Measurements from ENCODE around the gene MDN1. TPM values are rescaled to one million over a fixed set of nuclear protein-coding genes. Genes with fewer than 3 reads are reported as not detected.

MDN1 gene, protein sequence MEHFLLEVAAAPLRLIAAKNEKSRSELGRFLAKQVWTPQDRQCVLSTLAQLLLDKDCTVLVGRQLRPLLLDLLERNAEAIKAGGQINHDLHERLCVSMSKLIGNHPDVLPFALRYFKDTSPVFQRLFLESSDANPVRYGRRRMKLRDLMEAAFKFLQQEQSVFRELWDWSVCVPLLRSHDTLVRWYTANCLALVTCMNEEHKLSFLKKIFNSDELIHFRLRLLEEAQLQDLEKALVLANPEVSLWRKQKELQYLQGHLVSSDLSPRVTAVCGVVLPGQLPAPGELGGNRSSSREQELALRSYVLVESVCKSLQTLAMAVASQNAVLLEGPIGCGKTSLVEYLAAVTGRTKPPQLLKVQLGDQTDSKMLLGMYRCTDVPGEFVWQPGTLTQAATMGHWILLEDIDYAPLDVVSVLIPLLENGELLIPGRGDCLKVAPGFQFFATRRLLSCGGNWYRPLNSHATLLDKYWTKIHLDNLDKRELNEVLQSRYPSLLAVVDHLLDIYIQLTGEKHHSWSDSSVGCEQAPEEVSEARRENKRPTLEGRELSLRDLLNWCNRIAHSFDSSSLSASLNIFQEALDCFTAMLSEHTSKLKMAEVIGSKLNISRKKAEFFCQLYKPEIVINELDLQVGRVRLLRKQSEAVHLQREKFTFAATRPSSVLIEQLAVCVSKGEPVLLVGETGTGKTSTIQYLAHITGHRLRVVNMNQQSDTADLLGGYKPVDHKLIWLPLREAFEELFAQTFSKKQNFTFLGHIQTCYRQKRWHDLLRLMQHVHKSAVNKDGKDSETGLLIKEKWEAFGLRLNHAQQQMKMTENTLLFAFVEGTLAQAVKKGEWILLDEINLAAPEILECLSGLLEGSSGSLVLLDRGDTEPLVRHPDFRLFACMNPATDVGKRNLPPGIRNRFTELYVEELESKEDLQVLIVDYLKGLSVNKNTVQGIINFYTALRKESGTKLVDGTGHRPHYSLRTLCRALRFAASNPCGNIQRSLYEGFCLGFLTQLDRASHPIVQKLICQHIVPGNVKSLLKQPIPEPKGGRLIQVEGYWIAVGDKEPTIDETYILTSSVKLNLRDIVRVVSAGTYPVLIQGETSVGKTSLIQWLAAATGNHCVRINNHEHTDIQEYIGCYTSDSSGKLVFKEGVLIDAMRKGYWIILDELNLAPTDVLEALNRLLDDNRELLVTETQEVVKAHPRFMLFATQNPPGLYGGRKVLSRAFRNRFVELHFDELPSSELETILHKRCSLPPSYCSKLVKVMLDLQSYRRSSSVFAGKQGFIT (N-terminal part only)
- 110 and 117 TPM in 2 replicates for total RNA-seq (2021)
- long read RNA-seq, partial matches to known transcripts: 105 of 124 reads
- long read RNA-seq, other reads (novel, unspliced or antisense): 19 of 124 reads

DNA sequence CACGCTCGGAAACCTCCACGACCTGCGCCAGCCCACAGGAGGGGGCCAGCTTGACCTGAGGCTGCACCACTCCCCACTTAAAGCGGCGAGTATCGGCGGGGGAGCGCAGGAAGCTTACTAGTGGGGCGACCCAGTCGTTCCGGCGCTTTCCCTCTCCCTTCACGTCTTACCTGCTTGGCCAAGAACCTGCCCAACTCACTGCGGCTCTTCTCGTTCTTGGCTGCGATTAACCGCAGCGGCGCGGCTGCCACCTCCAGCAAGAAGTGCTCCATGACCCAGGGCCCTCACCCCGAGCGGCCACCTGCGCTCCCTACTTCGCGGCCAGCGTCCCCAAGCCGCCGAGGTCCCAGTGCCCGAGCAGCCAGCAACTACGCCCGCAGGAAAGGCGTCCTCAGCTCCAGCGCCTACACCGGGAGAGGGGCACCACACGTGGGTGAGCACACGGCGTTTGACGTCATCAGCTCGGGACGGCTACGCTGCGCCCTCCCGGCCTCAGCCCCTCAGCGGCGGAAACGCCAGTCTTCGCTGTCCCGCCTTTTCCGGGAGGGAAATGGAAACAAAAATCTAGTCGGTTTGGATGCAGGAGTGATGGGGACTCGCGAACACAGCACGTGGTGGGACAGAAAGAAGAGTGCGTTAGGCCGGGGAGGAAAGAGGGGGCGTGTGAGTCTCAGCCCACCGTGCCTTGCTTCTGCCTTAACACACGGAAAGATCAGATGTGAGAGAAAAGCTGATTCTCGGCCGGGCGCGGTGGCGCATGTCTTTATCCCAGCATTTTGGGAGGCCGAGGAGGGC lies at the start of gene MDN1:
MDN1 (minus strand) TSS at position 459 of the 795 bp plus-strand sequence; CDS start at position 272, 187 bp downstream.
- Mint-ChIP-seq H3K27me3 (ENCODE audit: low read depth) (no peaks in the 10 kb centered on the region), H3K4me1 (peaks cover 20 to 36% of the 10 kb centered on the region in 2 experiments), H3K9me3 (no peaks in the 10 kb centered on the region), H3K4me3 (peak within 1 kb of the TSS; percentile 83 to 91), H3K27ac (peak within 1 kb of the TSS; percentile 93 to 98 (median 98)), H3K36me3 (ENCODE audit: insufficient read depth in 1 of 3, low read depth in 3 of 3) (peaks cover 4 to 9% (median 5%) of the 10 kb centered on the region in 3 experiments; a peak in 5 of 7 replicates)
- no peak within 1 kb of the TSS for H2BK120ac ChIP-seq (ENCODE audit: low read depth, low read length, poor library complexity, severe bottlenecking)
- peak within 1 kb of the TSS; percentile 5 for H2BK5ac ChIP-seq (ENCODE audit: insufficient read length, low read length)
- H3K18ac ChIP-seq (ENCODE audit: insufficient read length, low read depth, low read length): peak within 1 kb of the TSS; percentile 95
- H4K5ac ChIP-seq (ENCODE audit: insufficient read length, low read depth, low read length): peak within 1 kb of the TSS; percentile 93
- peak within 1 kb of the TSS; percentile 59 for H3K56ac ChIP-seq (ENCODE audit: insufficient read length, low read depth, low read length)
- H2AK5ac ChIP-seq (ENCODE audit: insufficient read length, low read length): no peak within 1 kb of the TSS
- peaks cover 34% of the 10 kb centered on the region for H3K79me2 ChIP-seq (ENCODE audit: insufficient read depth, low read length)
- TF ChIP-seq, protein P1, sequence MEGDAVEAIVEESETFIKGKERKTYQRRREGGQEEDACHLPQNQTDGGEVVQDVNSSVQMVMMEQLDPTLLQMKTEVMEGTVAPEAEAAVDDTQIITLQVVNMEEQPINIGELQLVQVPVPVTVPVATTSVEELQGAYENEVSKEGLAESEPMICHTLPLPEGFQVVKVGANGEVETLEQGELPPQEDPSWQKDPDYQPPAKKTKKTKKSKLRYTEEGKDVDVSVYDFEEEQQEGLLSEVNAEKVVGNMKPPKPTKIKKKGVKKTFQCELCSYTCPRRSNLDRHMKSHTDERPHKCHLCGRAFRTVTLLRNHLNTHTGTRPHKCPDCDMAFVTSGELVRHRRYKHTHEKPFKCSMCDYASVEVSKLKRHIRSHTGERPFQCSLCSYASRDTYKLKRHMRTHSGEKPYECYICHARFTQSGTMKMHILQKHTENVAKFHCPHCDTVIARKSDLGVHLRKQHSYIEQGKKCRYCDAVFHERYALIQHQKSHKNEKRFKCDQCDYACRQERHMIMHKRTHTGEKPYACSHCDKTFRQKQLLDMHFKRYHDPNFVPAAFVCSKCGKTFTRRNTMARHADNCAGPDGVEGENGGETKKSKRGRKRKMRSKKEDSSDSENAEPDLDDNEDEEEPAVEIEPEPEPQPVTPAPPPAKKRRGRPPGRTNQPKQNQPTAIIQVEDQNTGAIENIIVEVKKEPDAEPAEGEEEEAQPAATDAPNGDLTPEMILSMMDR (conservative IDR thresholded peaks at IDR 0.05): no peak
- H3K4me1 ChIP-seq (ENCODE audit: insufficient read depth, low read length): peaks cover 4% of the 10 kb centered on the region; the same call in 1 of the 2 replicates
- no peaks in the 10 kb centered on the region for H3K9me3 ChIP-seq (ENCODE audit: control insufficient read depth, low read depth, low read length)
- peak within 1 kb of the TSS; percentile 98 for H3K14ac ChIP-seq (ENCODE audit: insufficient read depth, low read length)
- H3K9ac ChIP-seq (ENCODE audit: extremely low read depth, insufficient read length, low read length): peak within 1 kb of the TSS; percentile 99
- H4K91ac ChIP-seq (ENCODE audit: insufficient read length, low read depth, low read length): no peak within 1 kb of the TSS
- peaks cover 8% of the 10 kb centered on the region for H3K23me2 ChIP-seq (ENCODE audit: insufficient read length, low read depth, low read length, poor library complexity, severe bottlenecking)
- H4K20me1 ChIP-seq (ENCODE audit: control insufficient read depth, insufficient read depth, insufficient read length): no peaks in the 10 kb centered on the region
- peaks cover 2% of the 10 kb centered on the region; the same call in 1 of the 2 replicates for H3K27me3 ChIP-seq (ENCODE audit: insufficient read depth, low read length)
- H2BK15ac ChIP-seq (ENCODE audit: low read depth, low read length): no peak within 1 kb of the TSS; the same call in 1 of the 2 replicates
- H4K8ac ChIP-seq (replicated peaks; ENCODE audit: insufficient read length, low read depth, low read length): no peak within 1 kb of the TSS
- H2AFZ ChIP-seq (ENCODE audit: low read length): no peak within 1 kb of the TSS
- peak within 1 kb of the TSS; percentile 99 for H3K4me2 ChIP-seq (ENCODE audit: insufficient read depth, insufficient read length, low read length)
- no peak within 1 kb of the TSS for H2BK20ac ChIP-seq (ENCODE audit: low read depth, low read length, poor library complexity, severe bottlenecking)
- no CpG with 5 or more reads among the region's 65 CpGs for WGBS (ENCODE audit: extremely low coverage, insufficient read length, low lambda C conversion rate)
- H3K23ac ChIP-seq (ENCODE audit: insufficient read length, low read depth, low read length): peak within 1 kb of the TSS; percentile 14
- no peak within 1 kb of the TSS; the same call in 1 of the 2 replicates for H3K4ac ChIP-seq (ENCODE audit: low read depth, low read length)
- H3K79me1 ChIP-seq (ENCODE audit: insufficient read depth, low read depth, low read length, poor library complexity, severe bottlenecking): peaks cover 2% of the 10 kb centered on the region
- no peak within 1 kb of the TSS for H2BK12ac ChIP-seq (ENCODE audit: insufficient read length, low read depth, low read length)
- no peak within 1 kb of the TSS for H3T11ph ChIP-seq (ENCODE audit: low read length)
- peak within 1 kb of the TSS; percentile 88 for H3K27ac ChIP-seq (ENCODE audit: insufficient read length, low read depth, low read length)
- peak; percentile 93 for DNase-seq
